SKM-1 treated with dmso at 0.1 percent for 144 hours (cell line): ENCODE results near the gene KRT6C.
A peak's percentile ranks its signal among the peaks of the same experiment; 100 is the strongest.
"Not testable (repeated sequence)": the region's sequence is repeated elsewhere in the genome, so short reads cannot be mapped to it uniquely, and the experiment has no call there.

Experiments
- DNase-seq: peaks from one replicate; lab custom pipeline; 2025; ENCODE audit not compliant: unreplicated experiment; lab: John Stamatoyannopoulos, UW

Gene KRT6C

DNA sequence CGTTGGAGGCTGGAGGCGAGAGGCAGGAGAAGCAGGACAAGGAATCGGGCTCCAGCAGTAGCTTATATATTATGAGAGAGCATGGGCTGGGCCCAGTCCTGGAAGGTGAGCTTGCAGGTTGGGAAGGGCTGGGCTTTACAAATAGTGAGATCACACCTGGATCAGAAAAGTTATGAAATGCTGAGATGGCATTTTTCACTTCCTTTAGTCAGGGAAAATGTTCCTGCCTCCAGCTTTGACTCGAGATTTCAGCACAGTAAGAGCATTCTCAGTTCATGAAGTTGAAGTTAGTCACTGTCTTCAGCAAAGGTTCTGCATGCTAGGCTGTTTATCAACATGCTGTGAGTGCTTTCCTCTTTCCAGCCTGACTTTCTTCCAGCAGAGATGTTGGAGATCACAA is at the start of gene KRT6C:
Gene KRT6C (minus strand): TSS at position 38 of the 400 bp plus-strand sequence. CDS start 68 bp downstream, outside the sequence.
- no peak for DNase-seq

DNA sequence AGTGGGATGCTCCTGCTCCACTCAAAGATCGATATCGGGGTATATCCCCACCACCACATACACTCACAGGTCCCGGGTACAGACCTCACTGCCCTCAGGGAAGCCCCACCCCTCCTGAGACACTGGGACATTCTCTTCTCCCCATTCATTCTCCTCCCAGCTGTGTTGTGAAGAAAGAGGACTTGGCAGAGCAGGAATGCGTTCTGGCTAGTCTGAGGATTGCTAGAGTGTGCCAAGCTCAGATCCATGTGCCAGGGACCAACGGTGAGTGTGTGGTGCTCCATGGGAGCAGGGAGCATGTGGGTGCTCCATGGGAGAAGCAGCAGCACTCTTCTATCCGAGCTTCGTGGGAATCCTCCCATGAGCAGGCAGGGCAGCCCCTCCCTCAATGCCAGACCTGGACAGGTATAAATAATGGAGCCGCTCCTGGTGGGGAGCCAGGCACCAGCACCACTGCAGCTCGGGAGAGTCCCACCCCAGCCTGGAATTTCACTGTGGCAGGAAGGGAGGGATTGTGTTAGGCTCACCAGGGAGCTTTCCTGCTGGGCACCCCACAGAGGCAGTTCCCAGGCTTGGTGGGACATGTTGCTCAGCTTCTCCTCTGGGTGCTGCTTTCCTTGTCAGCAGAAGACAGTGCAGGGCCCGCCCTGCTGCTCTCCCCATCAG is 48.9 kb upstream of the KRT6C start:
- no peak for DNase-seq

GRCh38 chr12:52521568-52522266 is 48.1 kb upstream of the KRT6C start:
- no peak for DNase-seq

DNA sequence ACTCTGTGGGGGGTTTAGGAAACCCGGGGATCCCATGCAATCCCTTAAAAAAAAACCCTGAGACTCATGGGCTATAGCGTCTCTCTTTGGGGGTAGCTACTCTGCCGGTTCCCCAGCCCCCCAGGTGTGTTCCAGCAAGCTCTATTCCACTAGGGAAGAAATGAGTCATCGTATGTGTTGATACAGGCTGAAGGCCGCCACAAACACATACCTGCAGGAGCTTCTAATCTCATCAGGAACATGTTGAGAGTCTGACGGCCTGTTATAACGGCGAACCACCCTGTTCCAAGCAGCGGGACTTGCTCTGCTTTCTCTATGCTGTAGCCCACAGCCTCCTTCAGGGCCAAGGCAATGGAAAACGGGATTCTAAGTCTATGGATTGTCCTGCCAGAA is 47.6 kb upstream of the KRT6C start:
- DNase-seq = no peak

GRCh38 chr12:52519826-52520662 is 46.4 kb upstream of the KRT6C start, which contains the start of gene KRT5:
Gene KRT5 (minus strand): TSS chr12:52520394. CDS start chr12:52520296, 98 bp downstream.
- DNase-seq = no peak

DNA sequence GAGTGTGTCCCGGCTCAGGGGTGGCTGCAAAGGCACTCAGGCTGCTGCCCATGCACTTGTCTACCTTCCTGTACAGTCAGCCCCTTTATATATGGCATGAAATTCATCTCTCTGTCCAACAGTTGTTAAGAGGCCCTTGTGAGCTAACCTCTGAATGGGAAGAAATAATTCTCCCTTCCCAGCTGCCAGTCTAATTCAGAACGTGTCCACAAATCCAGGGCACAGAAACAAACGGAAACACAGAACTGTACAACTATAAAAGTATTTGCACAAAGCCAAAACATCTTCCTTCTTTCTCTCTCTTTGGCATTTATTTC is 45.7 kb upstream of the KRT6C start:
- DNase-seq = no peak

GRCh38 chr12:52518574-52519386 is 45.2 kb upstream of the KRT6C start:
- DNase-seq = no peak

- no peak for DNase-seq
These were observed 44.3 kb upstream of the KRT6C start for GRCh38 chr12:52517888-52518287.

- DNase-seq = no peak
These were observed 43.6 kb upstream of the KRT6C start for GRCh38 chr12:52517005-52517835.

- DNase-seq = no peak
These were observed 42.6 kb upstream of the KRT6C start for GRCh38 chr12:52515927-52516831.

- no peak for DNase-seq
These were observed 41.7 kb upstream of the KRT6C start for GRCh38 chr12:52515319-52515646.

DNA sequence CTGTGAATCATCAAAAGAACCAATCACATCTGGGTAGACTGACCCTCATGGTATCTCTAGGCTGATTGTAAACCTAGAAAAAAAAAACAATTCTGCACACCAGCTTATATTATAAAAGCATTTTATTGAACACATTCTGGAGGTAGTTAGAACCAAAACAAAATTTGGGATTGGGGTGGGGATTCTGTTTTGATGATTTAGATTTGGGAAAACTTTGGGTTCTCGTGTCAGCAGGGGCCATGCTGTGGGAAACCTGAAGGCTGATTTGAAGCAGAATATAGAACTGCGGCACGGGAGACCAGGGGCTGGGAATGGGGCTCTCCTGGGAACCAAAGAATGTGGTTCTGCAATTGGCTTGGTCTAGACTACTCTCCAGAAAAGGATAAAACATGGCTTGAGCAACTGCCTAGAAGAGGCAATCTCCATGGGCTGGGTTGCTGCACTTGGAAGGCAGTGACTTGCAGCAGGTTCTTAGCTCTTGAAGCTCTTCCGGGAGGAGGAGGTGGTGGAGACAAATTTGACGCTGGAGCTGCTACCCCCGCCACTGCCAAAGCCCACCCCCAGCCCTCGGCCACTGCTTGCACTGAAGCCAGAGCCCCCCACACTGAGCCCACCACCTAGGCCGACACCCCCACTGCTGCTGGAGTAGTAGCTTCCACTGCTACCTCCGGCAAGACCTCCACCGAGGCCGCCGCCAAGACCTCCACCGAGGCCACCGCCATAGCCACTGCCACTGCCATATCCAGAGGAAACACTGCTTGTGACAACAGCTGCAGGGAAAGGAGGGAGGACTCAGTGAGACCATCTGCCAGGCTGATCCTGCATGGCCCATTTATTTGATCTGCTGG is 41.1 kb upstream of the KRT6C start:
- DNase-seq = no peak

DNA sequence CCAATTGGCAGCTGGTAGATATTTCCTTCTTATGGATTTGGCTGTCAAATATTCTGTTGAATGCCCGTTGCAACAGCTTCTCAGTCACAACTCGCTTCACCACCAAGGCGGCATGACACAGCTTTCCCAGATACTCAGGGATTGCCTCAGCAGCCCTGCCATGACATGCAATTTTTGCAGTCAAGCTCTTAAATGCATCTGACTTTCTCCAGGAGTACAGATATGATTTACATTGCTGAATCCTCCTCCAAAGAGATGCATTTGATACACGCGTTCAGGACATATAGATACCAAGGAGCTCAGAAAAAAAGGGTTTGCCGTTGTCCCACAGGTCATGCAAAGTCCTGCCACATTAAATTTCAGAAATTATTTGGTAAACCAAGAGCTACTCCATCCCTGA is 40.1 kb upstream of the KRT6C start:
- no peak for DNase-seq

DNA sequence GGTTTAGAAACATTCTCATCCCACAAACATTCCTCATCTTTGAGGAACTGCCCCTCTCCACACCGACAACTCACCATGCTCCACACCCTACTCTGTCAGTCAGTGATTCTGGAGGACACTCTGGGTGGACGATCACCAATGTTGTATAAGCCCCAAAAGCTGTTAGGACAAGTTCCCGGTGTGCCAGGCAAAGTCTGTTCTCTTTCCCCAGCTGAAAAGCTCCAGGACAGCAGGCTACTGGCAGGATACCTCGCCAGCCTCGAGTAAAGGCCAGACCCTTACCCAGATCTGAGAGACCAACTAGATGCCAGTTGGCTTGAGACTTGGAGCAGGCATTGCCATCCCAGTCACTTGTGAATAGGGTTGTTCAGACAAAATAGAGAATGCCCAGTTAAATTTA is 34.6 kb upstream of the KRT6C start:
- no peak for DNase-seq

- DNase-seq = peak; percentile 1
These were observed 33.5 kb upstream of the KRT6C start for GRCh38 chr12:52506858-52507715.

DNA sequence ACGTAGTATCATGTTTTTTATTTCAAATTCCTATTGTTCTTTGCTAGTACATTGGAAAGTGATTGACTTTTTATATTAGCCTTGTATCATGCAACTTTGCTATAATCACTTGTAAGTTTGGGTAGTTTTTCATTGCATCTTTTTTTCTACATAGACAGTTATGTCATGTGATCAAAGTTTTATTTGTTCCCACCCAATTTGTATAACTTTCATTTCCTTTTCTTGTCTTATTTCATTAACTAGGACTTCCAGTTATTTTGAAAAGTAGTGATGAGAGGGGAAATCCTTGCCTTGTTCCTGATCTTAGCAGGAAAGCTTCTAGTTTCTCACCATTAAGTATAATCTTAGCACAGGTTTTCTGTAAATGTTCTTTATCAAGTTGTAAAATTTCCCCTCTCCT is 29.3 kb upstream of the KRT6C start:
- DNase-seq = no peak

DNA sequence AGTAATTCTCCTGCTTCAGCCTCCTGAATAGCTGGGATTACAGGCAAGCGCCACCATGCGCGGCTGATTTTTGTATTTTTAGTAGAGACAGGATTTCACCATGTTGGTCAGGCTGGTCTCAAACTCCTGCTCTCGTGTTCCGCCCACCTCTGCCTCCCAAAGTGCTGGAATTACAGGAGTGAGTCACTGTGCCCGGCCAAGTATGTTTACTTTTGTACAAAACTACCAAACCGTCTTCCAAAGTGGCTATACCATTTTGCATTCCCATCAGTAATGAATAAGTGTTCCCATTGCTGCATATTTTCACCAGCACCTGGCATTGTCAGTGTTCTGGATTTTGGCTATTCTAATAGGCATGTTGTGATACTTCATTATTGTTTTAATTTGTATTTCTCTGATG is 27.9 kb upstream of the KRT6C start:
- DNase-seq = no peak

- DNase-seq = not testable (repeated sequence)
These were observed 27.0 kb upstream of the KRT6C start for GRCh38 chr12:52500574-52500973.
